KOPT-K1 (cell line): Measurements from ENCODE around the gene LRP1B.

Source experiments
- H3K27ac ChIP-seq: fragments of 200-600 bp; sonication (generic); 2 replicates; pipeline ENCODE4 v1.5.1; 2016; ENCODE audit warnings: antibody characterized with exemption, mild to moderate bottlenecking, low read depth, low read length; ENCODE audit not compliant: poor library complexity, severe bottlenecking
- H3K36me3 ChIP-seq: fragments of 200-600 bp; sonication (generic); 2 replicates; pipeline ENCODE4 v1.5.1; 2017; ENCODE audit warnings: antibody characterized with exemption, mild to moderate bottlenecking, low read length, moderate library complexity; ENCODE audit not compliant: insufficient read depth
- H3K9me3 ChIP-seq: fragments of 200-600 bp; sonication (generic); 2 replicates; pipeline ENCODE4 v1.5.1; 2017; ENCODE audit warnings: antibody characterized with exemption, low read length, mild to moderate bottlenecking; ENCODE audit not compliant: insufficient read depth, poor library complexity, severe bottlenecking

The LRP1B gene

DNA sequence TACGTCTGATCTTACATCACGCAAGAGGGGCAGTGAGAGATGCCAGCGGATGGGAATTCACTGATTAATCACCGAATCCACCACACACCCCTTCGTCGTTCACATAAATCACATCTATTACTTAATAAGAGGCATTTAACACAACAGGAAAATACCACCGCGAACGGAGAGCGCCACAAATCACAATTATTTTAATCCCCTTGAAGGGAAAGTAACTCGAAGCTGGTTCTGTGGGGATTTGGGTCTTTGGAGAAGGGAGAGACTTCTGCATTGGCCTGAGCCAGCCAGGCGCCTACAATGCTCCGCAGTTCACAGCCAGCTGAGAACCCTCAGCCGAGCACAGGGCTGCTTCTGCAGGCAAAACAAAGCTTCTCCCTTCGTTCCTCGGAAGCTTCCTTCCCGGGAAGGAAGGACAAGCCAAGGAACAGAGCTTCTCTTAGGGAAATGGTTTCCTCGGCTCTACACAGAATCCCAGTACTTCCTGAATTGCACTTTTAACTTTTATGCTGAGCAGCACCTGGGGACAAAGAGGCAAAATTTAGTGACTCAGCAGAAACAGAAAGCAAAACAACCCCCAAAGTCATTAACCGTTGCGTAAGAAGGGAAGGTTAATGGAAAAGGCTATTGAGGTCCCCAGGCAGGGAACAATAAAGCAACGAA, at the start of gene LRP1B:
LRP1B (minus strand) TSS at position 7 of the 660 bp plus-strand sequence. CDS start 287 bp downstream, outside the sequence.
- Histone ChIP-seq H3K36me3 (no peaks in the 10 kb centered on the region), H3K27ac (no peak within 1 kb of the TSS), H3K9me3 (peaks cover 7% of the 10 kb centered on the region)

DNA sequence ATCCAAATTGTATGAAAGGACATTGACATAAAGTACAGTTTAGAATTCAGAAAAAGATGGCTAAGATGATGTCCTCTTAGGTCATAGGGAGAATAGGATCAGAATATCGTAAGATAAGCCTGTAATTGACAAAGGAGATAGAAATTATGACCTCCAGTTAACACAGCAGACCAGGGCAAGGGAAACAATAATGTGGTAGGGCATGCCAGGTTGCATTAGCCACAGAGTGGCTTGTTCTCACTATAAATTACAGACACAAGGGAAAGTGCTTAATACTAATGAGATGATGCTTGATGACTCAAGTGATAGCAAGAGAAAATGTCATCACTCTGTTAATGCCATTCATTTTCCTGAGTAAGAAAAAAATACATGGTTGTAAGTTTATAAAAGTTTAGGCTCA, 48.9 kb upstream of the LRP1B start:
- no peaks in the 10 kb centered on the region for H3K9me3 ChIP-seq
- no peaks in the 10 kb centered on the region for H3K36me3 ChIP-seq
- no peak overlapping the region for H3K27ac ChIP-seq

DNA sequence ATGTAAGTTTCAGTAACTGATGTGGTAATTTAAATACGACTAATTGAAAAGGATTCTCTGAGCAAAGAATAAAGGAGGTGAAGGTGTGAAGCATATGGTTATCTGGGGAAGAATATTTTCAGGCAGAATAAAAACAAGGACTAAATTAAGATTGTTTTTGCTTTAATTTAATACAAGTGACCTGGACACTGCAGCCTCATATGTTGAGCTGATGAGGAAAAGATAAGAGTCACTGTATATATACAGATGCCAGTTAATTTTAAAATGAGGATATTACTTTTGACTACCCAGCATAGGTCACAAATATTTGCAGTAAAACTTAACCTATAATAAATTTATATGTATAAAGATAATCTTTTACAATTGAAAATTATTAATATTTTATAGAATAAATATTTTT, 47.8 kb upstream of the LRP1B start:
- no peaks in the 10 kb centered on the region for H3K36me3 ChIP-seq
- H3K27ac ChIP-seq, result no peak overlapping the region
- H3K9me3 ChIP-seq, result no peaks in the 10 kb centered on the region

- Histone ChIP-seq H3K9me3 (no peaks in the 10 kb centered on the region), H3K27ac (no peak overlapping the region), H3K36me3 (no peaks in the 10 kb centered on the region)
These were observed 46.1 kb upstream of the LRP1B start for GRCh38 chr2:142176941-142177340.

- H3K9me3 ChIP-seq, result no peaks in the 10 kb centered on the region
- H3K36me3 ChIP-seq, result no peaks in the 10 kb centered on the region
- H3K27ac ChIP-seq, result no peak overlapping the region
These were observed 45.1 kb upstream of the LRP1B start for GRCh38 chr2:142175813-142176338.

- Histone ChIP-seq H3K9me3 (no peaks in the 10 kb centered on the region), H3K27ac (no peak overlapping the region)
These were observed 43.4 kb upstream of the LRP1B start for GRCh38 chr2:142174176-142174575.

GRCh38 chr2:142170847-142171246, 40.0 kb upstream of the LRP1B start:
- Histone ChIP-seq H3K36me3 (no peaks in the 10 kb centered on the region), H3K9me3 (no peaks in the 10 kb centered on the region), H3K27ac (no peak overlapping the region)

More at GRCh38 chr2:142174176-142174575, 43.4 kb upstream of the LRP1B start:
- no peaks in the 10 kb centered on the region for H3K36me3 ChIP-seq

DNA sequence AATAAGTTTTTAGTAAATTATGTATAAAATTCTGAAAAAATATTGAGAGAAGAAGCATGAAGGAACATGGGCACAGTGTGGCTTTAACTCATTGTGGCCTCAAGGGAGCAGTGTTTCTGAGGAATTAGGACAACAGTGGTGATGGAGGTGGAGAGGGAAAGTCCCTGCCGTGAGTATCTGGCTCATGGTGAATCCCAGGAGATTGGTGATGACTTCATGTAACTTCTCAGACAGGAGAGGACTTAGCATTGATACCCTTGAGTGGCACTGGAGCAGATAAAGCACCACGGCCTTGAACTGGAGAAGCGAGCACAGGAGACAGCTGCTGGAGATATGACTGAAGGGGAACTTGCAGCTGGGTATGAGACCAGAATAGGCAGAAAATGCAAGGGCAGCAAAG, 35.0 kb upstream of the LRP1B start:
- no peaks in the 10 kb centered on the region for H3K9me3 ChIP-seq
- H3K36me3 ChIP-seq, result no peaks in the 10 kb centered on the region
- no peak overlapping the region for H3K27ac ChIP-seq

DNA sequence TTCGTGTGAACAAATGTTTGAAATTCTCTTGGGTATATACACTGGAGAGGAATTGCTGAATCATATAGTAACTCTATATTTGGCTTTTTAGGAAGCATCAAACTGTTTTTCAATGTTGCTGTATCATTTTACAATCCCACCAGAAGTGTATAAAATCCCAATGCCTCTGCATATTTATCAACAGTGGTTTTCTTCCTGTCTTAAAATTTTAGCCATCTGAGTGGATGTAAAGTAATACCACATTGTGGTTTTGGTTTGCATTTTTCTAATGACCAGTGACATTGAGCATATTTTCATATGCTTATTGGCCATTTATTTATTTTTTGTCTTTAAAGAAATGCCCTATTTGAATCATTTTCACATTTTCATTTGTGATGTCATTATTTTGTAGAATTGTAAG, 22.8 kb upstream of the LRP1B start:
- Histone ChIP-seq H3K27ac (no peak overlapping the region), H3K9me3 (no peaks in the 10 kb centered on the region), H3K36me3 (no peaks in the 10 kb centered on the region)

DNA sequence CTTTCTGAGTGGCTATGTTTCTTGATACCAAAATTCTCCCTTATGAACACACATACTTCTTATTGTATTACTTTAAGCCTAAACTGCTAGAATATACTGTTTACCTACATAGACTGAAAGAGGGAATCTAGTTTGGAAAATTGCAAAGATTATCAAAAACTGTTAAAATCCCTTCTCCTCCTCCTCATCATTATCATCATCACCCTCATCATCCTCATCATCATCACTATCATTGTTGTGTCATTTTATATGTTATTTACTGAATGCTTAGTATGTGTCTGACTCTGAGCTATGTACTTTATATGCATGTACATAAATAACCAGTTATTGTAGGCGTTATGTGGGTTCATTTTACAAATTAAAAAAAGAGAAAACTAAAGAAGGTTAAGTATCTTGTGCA, 19.6 kb upstream of the LRP1B start:
- Histone ChIP-seq H3K36me3 (no peaks in the 10 kb centered on the region), H3K27ac (no peak overlapping the region), H3K9me3 (no peaks in the 10 kb centered on the region)

- Histone ChIP-seq H3K9me3 (no peaks in the 10 kb centered on the region), H3K36me3 (no peaks in the 10 kb centered on the region), H3K27ac (no peak overlapping the region)
These were observed 13.7 kb upstream of the LRP1B start for GRCh38 chr2:142144547-142144946.

GRCh38 chr2:142142595-142142994, 11.8 kb upstream of the LRP1B start:
- Histone ChIP-seq H3K27ac (no peak overlapping the region), H3K36me3 (no peaks in the 10 kb centered on the region), H3K9me3 (no peaks in the 10 kb centered on the region)

DNA sequence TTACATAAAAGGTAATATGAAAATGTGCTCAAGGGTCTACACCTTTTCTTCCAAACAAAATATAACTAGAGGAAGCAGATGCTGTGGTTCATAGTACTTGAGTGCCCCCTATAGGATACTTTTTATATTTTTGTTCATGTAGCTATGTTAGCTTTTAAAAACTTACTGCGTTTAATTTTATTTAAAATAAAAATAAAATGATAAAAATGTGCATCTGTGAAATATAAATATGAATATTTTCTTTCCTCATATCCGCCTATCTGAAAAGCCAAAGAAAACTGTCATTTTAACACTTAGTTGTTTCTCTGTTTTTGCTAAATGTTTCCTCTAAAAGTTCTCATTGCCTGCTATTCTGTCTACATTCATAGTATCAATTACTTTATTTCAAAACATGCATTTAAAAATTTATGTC, 9.6 kb upstream of the LRP1B start:
- Histone ChIP-seq H3K36me3 (no peaks in the 10 kb centered on the region), H3K9me3 (no peaks in the 10 kb centered on the region), H3K27ac (no peak overlapping the region)

DNA sequence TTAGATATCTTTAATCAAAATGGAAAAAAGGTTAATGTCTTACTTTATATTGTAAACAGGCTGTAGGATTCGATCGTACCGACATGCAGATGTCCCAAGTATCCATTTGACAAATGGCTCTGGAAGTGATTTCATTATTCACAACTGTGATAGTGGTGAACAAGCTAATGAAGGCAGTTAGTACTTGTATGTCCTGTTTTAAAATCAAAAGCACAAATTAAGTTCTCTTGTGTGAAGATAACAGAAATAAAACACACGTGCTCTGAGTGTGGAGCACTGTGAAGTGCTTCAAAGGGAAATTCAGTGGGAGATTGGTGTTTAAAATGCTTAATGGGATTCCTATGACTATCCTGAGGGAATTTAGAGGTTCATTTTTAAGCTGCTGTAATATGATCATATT, 8.6 kb upstream of the LRP1B start:
- Histone ChIP-seq H3K36me3 (no peaks in the 10 kb centered on the region), H3K9me3 (no peaks in the 10 kb centered on the region), H3K27ac (no peak overlapping the region)

- H3K36me3 ChIP-seq, result no peaks in the 10 kb centered on the region
- H3K9me3 ChIP-seq, result no peaks in the 10 kb centered on the region
- no peak overlapping the region for H3K27ac ChIP-seq
These were observed 5.8 kb upstream of the LRP1B start for GRCh38 chr2:142136571-142136970.

DNA sequence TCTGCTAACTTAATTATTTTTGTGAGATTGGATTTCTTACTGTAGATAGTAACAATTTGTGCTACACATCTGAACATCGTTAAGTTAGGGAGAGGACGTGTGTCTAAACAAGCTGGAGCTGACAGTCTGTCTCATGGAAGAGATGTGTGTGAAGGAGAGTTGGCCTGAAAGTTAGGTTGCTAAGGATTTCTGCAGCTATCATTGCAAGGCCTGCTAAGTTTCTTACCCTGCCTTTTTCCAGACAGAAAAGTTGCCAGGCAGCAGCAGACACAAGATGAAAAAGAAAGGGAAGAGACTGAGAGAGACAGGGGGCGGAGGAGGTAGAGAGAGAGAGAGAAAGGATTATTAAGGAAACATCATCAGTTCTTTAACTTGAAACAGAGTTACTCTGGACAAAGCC, 4.1 kb upstream of the LRP1B start:
- Histone ChIP-seq H3K36me3 (no peaks in the 10 kb centered on the region), H3K9me3 (peaks cover 6% of the 10 kb centered on the region), H3K27ac (no peak overlapping the region)
